ENCODE data around the gene PPP1R1C.

The PPP1R1C gene

GRCh38 chr2:182066400-182067087 is 80.9 kb downstream of the PPP1R1C start:
- no peak for DNase-seq

GRCh38 chr2:182067393-182067792 is 81.7 kb downstream of the PPP1R1C start:
- no peak for DNase-seq

- no peak for DNase-seq
Observed at GRCh38 chr2:182068811-182069210, 83.2 kb downstream of the PPP1R1C start.

GRCh38 chr2:182069416-182069815 is 83.8 kb downstream of the PPP1R1C start:
- DNase-seq, result no peak

- no peak for DNase-seq
Observed at GRCh38 chr2:182069908-182070307, 84.3 kb downstream of the PPP1R1C start.

- no peak for DNase-seq
Observed at GRCh38 chr2:182070736-182071135, 85.1 kb downstream of the PPP1R1C start.

GRCh38 chr2:182072861-182073260 is 87.2 kb downstream of the PPP1R1C start:
- no peak for DNase-seq

GRCh38 chr2:182073613-182074012 is 88.0 kb downstream of the PPP1R1C start:
- DNase-seq, result no peak

- DNase-seq, result no peak
Observed at GRCh38 chr2:182077023-182077422, 91.4 kb downstream of the PPP1R1C start.

GRCh38 chr2:182077448-182078142 is 91.9 kb downstream of the PPP1R1C start:
- no peak for DNase-seq

- no peak for DNase-seq
Observed at GRCh38 chr2:182078988-182079602, 93.4 kb downstream of the PPP1R1C start.

GRCh38 chr2:182080493-182080892 is 94.8 kb downstream of the PPP1R1C start:
- no peak for DNase-seq

- no peak for DNase-seq
Observed at GRCh38 chr2:182081602-182082260, 96.1 kb downstream of the PPP1R1C start.

- DNase-seq, result no peak
Observed at GRCh38 chr2:182088681-182089320, 103.1 kb downstream of the PPP1R1C start.

GRCh38 chr2:182090486-182090885 is 104.8 kb downstream of the PPP1R1C start:
- no peak for DNase-seq

- no peak for DNase-seq
Observed at GRCh38 chr2:182097571-182098164, 112.0 kb downstream of the PPP1R1C start.

- DNase-seq, result no peak
Observed at GRCh38 chr2:182098648-182099047, 113.0 kb downstream of the PPP1R1C start.

GRCh38 chr2:182101263-182101662 is 115.6 kb downstream of the PPP1R1C start:
- DNase-seq, result no peak

GRCh38 chr2:182103526-182103925 is 117.9 kb downstream of the PPP1R1C start:
- peak; percentile 76 for DNase-seq

- DNase-seq, result no peak
Observed at GRCh38 chr2:182110347-182110746, 124.7 kb downstream of the PPP1R1C start.

GRCh38 chr2:182113334-182113733 is 127.7 kb downstream of the PPP1R1C start:
- DNase-seq, result no peak

GRCh38 chr2:182115258-182115657 is 129.6 kb downstream of the PPP1R1C start:
- DNase-seq, result no peak

- DNase-seq, result no peak
Observed at GRCh38 chr2:182116774-182117173, 131.1 kb downstream of the PPP1R1C start.

All from islet precursor cell (in vitro differentiated cells).